Omental fat pad (tissue), 4 donors: ENCODE data around the gene MRGPRX3. TPM values are rescaled to one million over a fixed set of nuclear protein-coding genes. Genes with fewer than 3 reads are reported as not detected.

Experiments used
- ATAC-seq: fragments of 150-250 bp; one replicate; pipeline ENCODE4 v1.9.1; 2016; ENCODE audit warnings: mild to moderate bottlenecking, moderate library complexity; ENCODE audit not compliant: low FRiP score
- DNase-seq: peaks from one replicate; pipeline ENCODE4 v3.0.0-alpha.2; 2019; ENCODE audit warnings: low spot score
- CTCF ChIP-seq, 3 donors: fragments of 450-650 bp; IDR thresholded peaks; one replicate each; pipeline ENCODE4 v1.5.1; 2016 to 2017; ENCODE audit warnings: antibody characterized with exemption in 3 of 3, mild to moderate bottlenecking in 3 of 3, moderate library complexity in 2 of 3
- small RNA-seq: library from RNA; depleted of rRNA; stranded (forward); fragments of <200 nt; gene quantifications from one replicate; pipeline ENCODE3, GENCODE V24; 2016
- total RNA-seq, 4 donors: library from RNA; depleted of rRNA; stranded (reverse); fragments of >200 nt; gene quantifications; one replicate each; pipeline ENCODE4 v1.1.0, GENCODE V29; 2016

MRGPRX3 gene
- total RNA-seq, 4 donors from 2014 or later, result not detected

GRCh38 chr11:18168372-18168771, 36.0 kb downstream of the MRGPRX3 start:
- DNase-seq (no peak), ATAC-seq (no peak)
- no peak for TF ChIP-seq CTCF (IDR thresholded peaks at IDR 0.05)

- no peak for TF ChIP-seq CTCF (IDR thresholded peaks at IDR 0.05)
- DNase-seq (no peak), ATAC-seq (no peak)
Measured at GRCh38 chr11:18171377-18172000, 39.1 kb downstream of the MRGPRX3 start.

- no peak for DNase-seq
- TF ChIP-seq CTCF (IDR thresholded peaks at IDR 0.05), result no peak
- ATAC-seq, result no peak
Measured at GRCh38 chr11:18172666-18173065, 40.3 kb downstream of the MRGPRX3 start, which contains the start of gene MRGPRX4. MRGPRX4 (plus strand) TSS chr11:18172837; CDS start chr11:18173257, 420 bp downstream.

- TF ChIP-seq CTCF (IDR thresholded peaks at IDR 0.05), result no peak
- DNase-seq, result no peak
- ATAC-seq, result no peak
Measured at GRCh38 chr11:18173225-18173866, 41.0 kb downstream of the MRGPRX3 start.

Small RNAs within 50 kb of the gene (small RNA-seq; reads per million reads assigned to genes)
- gene HIGD1AP5, result not detected

Other genes with a start within 250 kb of the MRGPRX3 start
- gene SERGEF, start 119.5 kb upstream of the MRGPRX3 start, total RNA-seq, result 10 to 100 TPM; 18.9 to 23.9 (median 20.6) TPM
- gene TPH1, start 86.3 kb upstream of the MRGPRX3 start, total RNA-seq, result under 1 TPM; 0.19 to 0.47 (median 0.31) TPM
- 10 to 100 TPM in 2 of 4 donors, 1 to 10 TPM in 2; 6.6 to 13.2 (median 9.8) TPM for gene SAAL1, start 26.5 kb upstream of the MRGPRX3 start, total RNA-seq
- not detected for gene MRGPRX4, start 40.3 kb downstream of the MRGPRX3 start, total RNA-seq
- 1 to 10 TPM in 1 of 4 donors, under 1 TPM in 1, not detected in 2; 0.74 to 3.2 TPM for gene SAA4, start 104.2 kb downstream of the MRGPRX3 start, total RNA-seq
- 100 to 1,000 TPM in 3 of 4 donors, 10 to 100 TPM in 1; 37.2 to 515 (median 246) TPM for gene SAA2, start 116.1 kb downstream of the MRGPRX3 start, total RNA-seq
- gene SAA1, start 133.7 kb downstream of the MRGPRX3 start, total RNA-seq, result 1,000 to 10,000 TPM in 1 of 4 donors, 100 to 1,000 TPM in 3; 170 to 1,717 (median 790) TPM
- gene HPS5, start 189.6 kb downstream of the MRGPRX3 start, total RNA-seq, result 10 to 100 TPM; 23.0 to 66.0 (median 24.1) TPM
- 10 to 100 TPM; 54.1 to 74.2 (median 70.8) TPM for gene GTF2H1, start 190.0 kb downstream of the MRGPRX3 start, total RNA-seq